Thyroid gland (tissue), 4 donors: ENCODE results near the gene RBMS2. TPM values are rescaled to one million over a fixed set of nuclear protein-coding genes. Genes with fewer than 3 reads are reported as not detected.
A peak's percentile ranks its signal among the peaks of the same experiment; 100 is the strongest.

Source experiments
- DNase-seq, 2 donors: peaks; one replicate each; pipeline ENCODE4 v3.0.0-alpha.2; 2019
- H3K27ac ChIP-seq, 3 donors: fragments of 200-600 bp; sonication (generic); 1 replicate in 2 of 3; 2 replicates in 1 of 3; pipeline ENCODE4 v1.5.1; 2016 to 2019; ENCODE audit warnings: mild to moderate bottlenecking in 1 of 3, moderate library complexity in 1 of 3
- H3K27me3 ChIP-seq: fragments of 200-600 bp; sonication (generic); one replicate; pipeline ENCODE4 v1.5.1; 2019
- H3K36me3 ChIP-seq, 2 donors: fragments of 200-600 bp; sonication (generic); one replicate each; pipeline ENCODE4 v1.5.1; 2016 to 2019
- H3K4me1 ChIP-seq, 2 donors: fragments of 200-600 bp; sonication (generic); one replicate each; pipeline ENCODE4 v1.5.1; 2017 to 2019
- H3K4me3 ChIP-seq, 3 donors: fragments of 200-600 bp; sonication (generic); replicated peaks in 1 of 3; 1 replicate in 2 of 3; 2 replicates in 1 of 3; pipeline ENCODE4 v1.5.1; 2016; ENCODE audit warnings: mild to moderate bottlenecking in 1 of 3
- H3K9me3 ChIP-seq: fragments of 200-600 bp; sonication (generic); one replicate; pipeline ENCODE4 v1.5.1; 2017
- POLR2A ChIP-seq, 2 donors: fragments of 450-650 bp; IDR thresholded peaks; one replicate each; pipeline ENCODE4 v1.6.1; 2017; ENCODE audit warnings: antibody characterized with exemption in 2 of 2, mild to moderate bottlenecking in 2 of 2, moderate library complexity in 1 of 2
- WGBS, 2 donors: methylation state at CpG; one replicate each; pipeline ENCODE4 v1.1.5; 2017; 5-methylcytosine and 5-hydroxymethylcytosine counted together
- intact Hi-C: fragments of 100-400 bp; cut with DNase I; formaldehyde crosslinking; loops from one replicate; pipeline ENCODE4 v1.15.1; 2023
- total RNA-seq, 4 donors: library from RNA; depleted of rRNA; stranded (reverse); fragments of >200 nt; gene quantifications; one replicate each; pipeline ENCODE4 v1.2.3, GENCODE V29; 2016
- TF ChIP-seq, protein P1 (sequence below), 6 experiments: fragments of 200-600 bp in 3 of 6; fragments of 450-650 bp in 3 of 6; sonication (generic) in 3 of 6; IDR thresholded peaks; one replicate each; pipeline ENCODE4 v1.5.1; 2016 to 2019; ENCODE audit warnings: antibody characterized with exemption in 6 of 6, mild to moderate bottlenecking in 2 of 6, inconsistent platforms in 1 of 6, moderate library complexity in 1 of 6

Gene RBMS2
- total RNA-seq, 4 donors from 2014 or later: 39.8 to 58.3 (median 50.2) TPM

DNA sequence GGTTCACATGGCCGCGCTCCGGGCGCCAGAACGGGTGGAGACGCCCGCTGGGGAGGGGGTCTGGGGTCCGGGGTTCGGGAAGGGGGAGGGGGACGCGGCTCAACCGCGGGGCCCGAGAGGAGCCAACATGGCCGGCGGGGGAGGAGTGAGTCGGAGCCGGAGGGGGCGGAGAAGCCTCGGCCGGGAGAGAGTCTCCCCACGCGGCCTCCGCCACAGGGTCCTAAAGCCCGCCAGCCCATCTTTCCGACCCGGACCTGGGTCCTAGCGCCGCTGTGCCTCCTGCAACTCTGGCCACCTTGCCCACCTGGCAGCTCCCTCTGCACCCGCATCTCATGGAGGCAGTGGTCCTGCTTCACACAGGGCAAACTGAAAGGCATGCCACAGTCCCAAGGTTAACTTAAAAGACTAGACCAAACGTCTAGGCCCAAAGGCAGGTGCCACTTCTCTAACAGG, 108.6 kb downstream of the RBMS2 start, which contains the start of gene BAZ2A:
Gene BAZ2A, minus strand, starts transcription at position 147 of the 453 bp plus-strand sequence. CDS start 12,796 bp downstream, outside the sequence.
- 2% methylated on average over 6 to 12 of the region's 31 CpGs for WGBS, 2 donors
- Histone ChIP-seq H3K27ac (peak within 1 kb of the TSS; percentile 86 to 97 (median 93)), H3K9me3 (no peaks in the 10 kb centered on the region), H3K36me3 (no peaks in the 10 kb centered on the region), H3K4me1 (peaks cover 32 to 55% of the 10 kb centered on the region in 2 donors), H3K27me3 (no peaks in the 10 kb centered on the region), H3K4me3 (peak within 1 kb of the TSS; percentile 97 to 99 (median 97))
- intact Hi-C loops: loop anchor here (10.0 kb wide), 2 partner anchors 55 to 115 kb away; no protein-coding TSS in a partner anchor
- DNase-seq: peak; percentile 90
- TF ChIP-seq, protein P1, sequence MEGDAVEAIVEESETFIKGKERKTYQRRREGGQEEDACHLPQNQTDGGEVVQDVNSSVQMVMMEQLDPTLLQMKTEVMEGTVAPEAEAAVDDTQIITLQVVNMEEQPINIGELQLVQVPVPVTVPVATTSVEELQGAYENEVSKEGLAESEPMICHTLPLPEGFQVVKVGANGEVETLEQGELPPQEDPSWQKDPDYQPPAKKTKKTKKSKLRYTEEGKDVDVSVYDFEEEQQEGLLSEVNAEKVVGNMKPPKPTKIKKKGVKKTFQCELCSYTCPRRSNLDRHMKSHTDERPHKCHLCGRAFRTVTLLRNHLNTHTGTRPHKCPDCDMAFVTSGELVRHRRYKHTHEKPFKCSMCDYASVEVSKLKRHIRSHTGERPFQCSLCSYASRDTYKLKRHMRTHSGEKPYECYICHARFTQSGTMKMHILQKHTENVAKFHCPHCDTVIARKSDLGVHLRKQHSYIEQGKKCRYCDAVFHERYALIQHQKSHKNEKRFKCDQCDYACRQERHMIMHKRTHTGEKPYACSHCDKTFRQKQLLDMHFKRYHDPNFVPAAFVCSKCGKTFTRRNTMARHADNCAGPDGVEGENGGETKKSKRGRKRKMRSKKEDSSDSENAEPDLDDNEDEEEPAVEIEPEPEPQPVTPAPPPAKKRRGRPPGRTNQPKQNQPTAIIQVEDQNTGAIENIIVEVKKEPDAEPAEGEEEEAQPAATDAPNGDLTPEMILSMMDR (IDR thresholded peaks at IDR 0.05): peak in 1 of 6 experiments; percentile 19
- TF ChIP-seq POLR2A (IDR thresholded peaks at IDR 0.05): peak in 1 of 2 donors; percentile 33

- H3K36me3 ChIP-seq: no peaks in the 10 kb centered on the region
- peak overlapping the region in 1 of 3 donors; percentile 8 for H3K4me3 ChIP-seq
- DNase-seq: peak; percentile 81 to 86
- H3K4me1 ChIP-seq: peaks cover 41 to 48% of the 10 kb centered on the region in 2 donors
- peak overlapping the region; percentile 71 to 97 (median 75) for H3K27ac ChIP-seq
- H3K27me3 ChIP-seq: no peaks in the 10 kb centered on the region
- TF ChIP-seq, protein P1 (IDR thresholded peaks at IDR 0.05): no peak
- no peak for TF ChIP-seq POLR2A (IDR thresholded peaks at IDR 0.05)
- WGBS, 2 donors: 5 to 7% methylated on average over 13 of the region's 13 CpGs
- no peaks in the 10 kb centered on the region for H3K9me3 ChIP-seq
- intact Hi-C loops: loop anchor here (10.0 kb wide), 2 partner anchors 57 to 117 kb away; no protein-coding TSS in a partner anchor
These were observed 110.4 kb downstream of the RBMS2 start for GRCh38 chr12:56631790-56632700.

DNA sequence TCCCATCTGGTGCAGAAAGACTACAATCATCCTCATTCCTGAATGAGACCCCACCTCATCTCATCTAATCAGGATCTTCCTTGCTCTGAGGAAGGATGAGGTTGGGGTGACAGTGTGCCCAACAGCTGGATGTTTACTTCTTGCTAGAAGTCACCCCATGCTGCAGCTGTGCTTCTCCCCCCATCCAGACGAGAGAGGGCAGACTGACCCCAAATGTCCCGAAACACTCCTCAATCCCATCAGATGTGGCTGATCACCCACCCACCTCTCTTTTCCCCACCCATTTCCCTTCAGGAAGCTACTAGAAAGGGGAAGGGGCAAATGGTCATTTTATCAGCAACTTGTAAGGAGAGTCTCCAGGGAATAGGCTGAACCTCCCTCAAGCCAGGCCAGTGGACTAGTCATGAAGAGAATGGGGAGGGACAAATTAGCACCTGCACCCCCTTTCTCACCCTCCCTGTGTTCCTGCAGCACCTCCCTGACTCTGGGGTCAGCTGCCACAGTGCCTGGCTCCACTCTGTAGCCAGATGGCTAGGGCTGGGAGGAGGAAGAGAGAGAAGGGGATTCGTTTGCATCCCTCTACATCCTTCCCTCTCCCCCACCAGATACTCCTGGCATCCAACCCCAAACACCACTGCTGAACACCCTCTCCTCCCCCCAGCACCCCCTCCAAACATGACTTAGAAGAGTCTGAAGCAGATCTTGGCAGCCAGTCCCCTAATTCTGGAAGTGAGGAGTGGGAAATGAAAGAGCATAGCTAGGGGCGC, 111.3 kb downstream of the RBMS2 start:
- intact Hi-C loops: loop anchor here (10.0 kb wide), 2 partner anchors 58 to 118 kb away; no protein-coding TSS in a partner anchor
- H3K36me3 ChIP-seq: peaks cover 2% of the 10 kb centered on the region in 2 donors
- H3K9me3 ChIP-seq: no peaks in the 10 kb centered on the region
- no peaks in the 10 kb centered on the region for H3K27me3 ChIP-seq
- WGBS, 2 donors: 57 to 73% methylated on average over 4 of the region's 4 CpGs
- TF ChIP-seq POLR2A (IDR thresholded peaks at IDR 0.05): no peak
- TF ChIP-seq, protein P1 (IDR thresholded peaks at IDR 0.05): no peak
- H3K4me1 ChIP-seq: peaks cover 41 to 54% of the 10 kb centered on the region in 2 donors
- no peak for DNase-seq
- H3K4me3 ChIP-seq: peak overlapping the region in 1 of 3 donors; percentile 8
- peak overlapping the region; percentile 71 to 97 (median 75) for H3K27ac ChIP-seq

DNA sequence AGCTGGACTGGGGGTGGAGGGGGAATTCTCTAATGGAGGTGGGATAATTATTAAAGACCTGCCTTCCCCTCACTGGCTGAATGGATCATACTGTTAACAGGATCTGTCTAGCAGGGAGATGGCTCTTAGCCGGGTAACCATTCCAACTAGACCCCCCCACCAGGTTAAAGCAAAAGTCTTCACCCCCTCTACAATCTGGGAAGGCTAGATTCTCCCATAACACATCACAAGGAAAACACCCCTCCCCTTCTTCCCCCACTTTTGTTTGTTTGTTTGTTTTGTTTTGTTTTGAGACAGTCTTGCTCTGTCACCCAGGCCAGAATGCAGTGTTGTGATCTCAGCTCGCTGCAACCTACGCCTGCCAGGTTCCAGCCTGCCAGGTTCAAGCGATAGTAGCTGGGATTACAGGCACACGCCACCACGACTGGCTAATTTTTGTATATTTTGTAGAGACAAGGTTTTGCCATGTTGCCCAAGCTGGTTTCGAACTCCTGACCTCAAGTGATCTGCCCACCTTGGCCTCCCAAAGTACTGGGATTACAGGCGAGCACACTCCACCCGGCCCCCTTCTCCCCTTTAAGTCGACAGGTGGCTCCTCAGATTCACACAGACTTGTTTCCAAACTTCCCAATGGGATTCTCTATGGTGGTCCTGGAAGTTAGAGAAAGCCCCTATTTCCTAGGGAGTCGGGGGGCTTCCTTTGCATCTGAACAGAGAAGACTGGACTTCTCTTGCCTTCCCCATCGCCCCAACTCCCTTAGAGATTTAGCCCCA, 112.0 kb downstream of the RBMS2 start:
- H3K9me3 ChIP-seq: no peaks in the 10 kb centered on the region
- peak overlapping the region in 2 of 3 donors; percentile 97 for H3K27ac ChIP-seq
- peaks cover 41 to 50% of the 10 kb centered on the region in 2 donors for H3K4me1 ChIP-seq
- no peak for DNase-seq
- no peaks in the 10 kb centered on the region for H3K27me3 ChIP-seq
- intact Hi-C loops: loop anchor here (10.0 kb wide), 2 partner anchors 59 to 119 kb away; no protein-coding TSS in a partner anchor
- TF ChIP-seq POLR2A (IDR thresholded peaks at IDR 0.05): no peak
- TF ChIP-seq, protein P1 (IDR thresholded peaks at IDR 0.05): no peak
- WGBS, 2 donors: 37 to 48% methylated on average over 12 of the region's 12 CpGs
- peaks cover 10% of the 10 kb centered on the region in 2 donors for H3K36me3 ChIP-seq
- peak overlapping the region; percentile 18 to 89 (median 57) for H3K4me3 ChIP-seq
